GM19035 (cell line): ENCODE results near the gene SMAD7.

Experiments
- ATAC-seq: cut with Tn5 transposase; IDR thresholded peaks from one replicate; pipeline ENCODE4 v1.9.1; 2021; ENCODE audit not compliant: unreplicated experiment

SMAD7 gene

DNA sequence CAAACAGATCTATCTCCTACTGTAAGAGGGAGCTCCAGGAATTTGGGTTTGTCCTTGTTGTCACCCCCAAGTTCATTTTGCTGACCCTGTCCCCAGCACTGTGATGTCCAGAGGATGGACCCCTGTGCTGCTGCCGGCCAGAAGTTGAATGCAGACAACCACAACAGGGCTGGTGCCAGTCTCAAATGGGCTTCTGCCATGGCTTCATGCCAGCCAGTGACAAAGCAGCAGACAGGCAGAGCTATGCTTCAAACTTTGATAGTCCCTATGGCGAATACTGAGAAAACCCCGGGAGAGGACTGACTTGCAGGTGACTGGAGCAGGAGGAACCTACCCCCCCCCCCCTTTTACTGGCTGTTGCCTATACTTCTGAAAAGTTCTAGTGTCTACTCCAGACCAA, 3.2 kb downstream of the SMAD7 start:
- no peak for ATAC-seq

- no peak for ATAC-seq
These were observed 3.7 kb downstream of the SMAD7 start for GRCh38 chr18:48947092-48947491.

GRCh38 chr18:48946329-48946835, 4.4 kb downstream of the SMAD7 start:
- no peak for ATAC-seq

DNA sequence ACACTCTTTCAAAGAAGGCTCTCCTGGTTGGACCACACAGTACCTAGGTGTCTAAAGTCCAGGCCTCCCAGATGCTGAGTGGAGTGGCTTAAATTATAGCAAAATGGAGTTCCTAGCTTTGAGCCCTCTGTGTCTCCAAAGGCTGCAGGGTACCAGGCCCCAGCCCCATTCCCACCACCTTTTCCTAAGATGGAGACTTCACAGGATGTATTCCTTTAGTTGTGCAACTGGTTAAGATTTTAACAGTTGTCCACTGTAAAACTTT, 4.9 kb downstream of the SMAD7 start:
- ATAC-seq, result no peak

GRCh38 chr18:48944634-48945033, 6.1 kb downstream of the SMAD7 start:
- no peak for ATAC-seq

DNA sequence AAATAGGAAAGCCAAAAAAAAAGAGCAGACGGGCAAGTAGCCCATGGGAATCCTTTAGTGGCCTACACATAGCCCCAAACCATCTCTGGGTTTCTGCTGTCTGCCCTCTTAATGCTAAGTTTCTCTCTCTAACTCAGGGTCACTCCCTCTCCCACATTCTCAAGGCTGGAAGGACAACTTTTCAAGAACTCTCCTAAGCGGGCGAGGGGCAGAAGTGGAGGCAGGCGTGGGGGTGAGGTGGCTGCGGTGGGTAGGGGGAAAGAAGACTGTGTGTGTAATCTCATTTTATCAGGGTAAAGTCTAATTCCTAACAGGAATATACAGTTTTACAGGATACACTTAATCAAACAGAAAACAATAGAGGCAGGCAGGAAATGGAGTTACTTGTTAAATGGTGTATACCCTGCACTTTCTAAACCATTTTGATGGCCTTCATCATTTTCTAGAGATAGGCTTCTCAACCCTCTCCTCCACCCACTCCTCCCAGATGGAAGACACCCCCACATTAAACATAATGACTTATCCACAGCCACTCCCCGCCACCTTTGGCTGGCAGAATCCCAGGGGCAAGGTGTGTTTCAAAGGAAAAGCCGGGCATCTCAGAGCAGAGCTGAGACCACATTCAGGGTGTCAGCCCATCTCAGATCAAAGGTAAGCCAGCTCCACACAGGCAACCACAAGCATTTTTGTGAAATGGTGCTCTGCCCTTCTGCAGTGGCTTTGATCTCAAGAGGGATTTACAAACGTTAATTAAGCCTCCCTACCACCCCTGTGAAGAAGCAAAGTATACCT, 6.8 kb downstream of the SMAD7 start:
- no peak for ATAC-seq

DNA sequence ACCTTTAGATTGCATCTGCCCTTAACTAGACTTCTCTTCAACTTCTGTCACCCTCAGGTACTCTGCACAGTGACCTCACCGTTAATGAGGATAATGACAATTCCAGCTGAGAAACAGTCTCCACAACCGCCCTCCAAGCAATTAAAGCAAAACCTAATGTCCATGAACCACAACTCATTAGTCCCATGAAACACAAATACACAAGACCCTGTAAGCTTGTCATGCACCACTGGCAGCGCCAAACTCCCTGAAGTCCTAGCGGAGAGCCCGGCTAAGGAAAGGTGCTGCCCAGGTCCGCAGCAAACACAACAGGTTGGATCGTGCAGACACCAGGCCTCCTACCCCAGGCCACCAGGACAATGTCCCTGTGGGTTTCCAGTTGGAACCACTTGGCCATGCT, 7.4 kb downstream of the SMAD7 start:
- no peak for ATAC-seq

GRCh38 chr18:48942554-48943261, 8.1 kb downstream of the SMAD7 start:
- ATAC-seq, result no peak

- ATAC-seq, result no peak
These were observed 8.7 kb downstream of the SMAD7 start for GRCh38 chr18:48942086-48942485.

DNA sequence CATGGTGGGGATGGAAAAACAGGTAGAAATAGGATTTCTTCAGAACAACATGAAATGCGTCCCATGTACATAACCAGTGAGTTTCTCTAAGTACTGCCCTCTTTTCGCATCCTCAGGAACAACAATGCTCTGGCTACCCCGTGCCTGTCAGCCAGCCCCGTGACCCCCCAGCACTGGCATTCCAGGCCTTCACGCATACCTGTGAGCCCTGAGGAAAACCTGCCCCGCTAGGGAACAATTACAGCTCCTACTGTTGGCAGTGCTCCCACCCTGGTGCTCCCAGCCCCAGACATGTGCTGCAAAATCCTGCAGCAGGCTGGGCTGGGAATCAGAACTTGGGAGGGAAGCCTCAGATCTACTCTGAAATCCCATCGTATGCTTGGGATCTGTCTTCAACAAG, 9.1 kb downstream of the SMAD7 start:
- no peak for ATAC-seq

DNA sequence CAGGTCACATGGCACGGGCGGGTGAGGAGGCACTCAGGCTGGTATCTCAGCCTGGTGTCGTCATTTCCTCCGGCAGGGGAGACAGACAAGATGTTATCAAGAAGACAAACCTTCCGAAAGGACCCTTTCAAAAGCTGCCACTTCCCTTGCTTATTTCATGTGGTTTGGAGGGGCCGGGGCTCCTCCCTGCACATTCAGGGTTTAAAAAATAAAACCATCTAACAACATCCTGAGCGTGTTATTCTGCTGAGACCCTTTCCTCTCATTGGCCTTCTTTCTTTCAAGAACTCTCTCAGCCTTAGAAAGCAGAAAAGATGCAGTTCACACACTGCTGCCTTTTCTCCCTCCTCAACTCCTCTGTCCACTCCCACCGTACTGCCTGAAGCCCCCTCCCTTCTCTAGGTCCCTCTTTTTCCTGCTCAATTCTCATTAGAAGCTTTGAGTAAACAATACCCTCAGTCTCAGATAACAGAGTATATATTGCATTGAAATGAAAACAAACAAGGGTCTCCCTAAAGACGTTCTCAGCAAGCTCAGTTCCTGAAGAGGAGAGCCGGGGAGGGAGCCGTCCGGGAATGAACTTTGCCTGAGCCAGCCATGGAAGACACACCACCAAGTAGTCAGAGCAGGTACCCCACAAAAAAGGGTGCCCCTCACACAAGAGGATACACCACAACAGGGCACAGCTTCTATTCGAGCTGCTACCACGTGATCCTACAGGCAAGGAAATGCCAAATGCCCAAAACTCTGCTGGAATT, 9.7 kb downstream of the SMAD7 start:
- no peak for ATAC-seq

- ATAC-seq, result no peak
These were observed 11.3 kb downstream of the SMAD7 start for GRCh38 chr18:48939205-48940097.

- ATAC-seq, result no peak
These were observed 11.9 kb downstream of the SMAD7 start for GRCh38 chr18:48938827-48939204.

DNA sequence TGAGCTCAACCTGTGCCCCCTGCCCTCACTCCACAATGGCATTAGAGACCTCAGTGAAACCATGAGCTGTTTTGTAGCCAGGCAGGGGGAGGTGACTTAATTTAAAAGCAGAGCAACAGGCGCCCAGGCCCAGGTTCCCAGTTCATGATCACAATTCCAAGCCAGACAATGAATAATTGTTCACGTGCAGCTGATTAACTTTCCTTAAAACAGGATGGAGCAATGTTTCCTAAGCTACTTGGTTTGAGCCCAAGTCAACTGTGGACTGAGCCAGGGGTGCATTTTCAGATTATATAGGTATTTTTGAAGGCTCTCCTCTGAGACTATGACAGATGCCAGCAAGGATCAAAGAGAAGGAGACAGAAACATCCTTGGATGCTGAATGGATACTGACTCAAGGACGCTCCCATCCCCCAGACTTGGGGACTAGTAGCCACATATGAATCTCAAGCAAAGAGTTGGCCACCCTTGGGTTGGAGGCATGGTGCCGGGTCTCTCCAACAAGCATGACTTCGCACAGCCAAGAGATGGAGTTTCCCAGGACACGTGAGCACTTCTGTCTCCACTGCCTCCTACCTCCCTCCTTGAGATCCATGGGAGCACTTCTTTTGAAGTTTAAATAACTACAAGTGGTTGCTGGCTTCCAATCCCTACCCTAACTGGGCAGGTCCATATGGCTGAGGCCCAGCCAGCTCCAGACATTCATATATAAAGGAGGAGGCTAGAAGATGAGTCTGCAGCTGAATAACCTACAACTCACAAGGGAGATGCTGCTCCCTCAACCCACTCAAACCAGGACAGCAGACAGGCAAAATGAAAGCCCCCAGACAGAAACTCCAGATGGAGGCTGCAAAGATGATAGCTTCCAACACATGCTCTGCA, 12.7 kb downstream of the SMAD7 start:
- no peak for ATAC-seq

DNA sequence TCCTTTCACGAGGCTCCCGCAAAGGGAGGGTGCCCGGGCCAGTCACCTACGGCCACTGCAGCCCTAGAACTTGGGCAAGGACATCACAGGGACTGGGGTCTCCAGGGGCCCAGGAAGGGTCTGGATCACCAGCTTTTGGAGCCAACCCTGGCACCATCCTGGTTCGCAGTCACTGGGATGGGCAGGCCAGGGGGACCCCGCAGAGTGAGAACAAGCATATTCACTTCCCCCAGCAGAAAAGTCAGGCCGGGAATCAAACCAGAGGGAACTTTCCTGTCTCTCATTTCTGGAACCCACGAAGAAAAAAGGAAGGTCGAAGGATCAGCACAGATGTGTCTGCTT, 15.4 kb downstream of the SMAD7 start:
- ATAC-seq, result no peak

DNA sequence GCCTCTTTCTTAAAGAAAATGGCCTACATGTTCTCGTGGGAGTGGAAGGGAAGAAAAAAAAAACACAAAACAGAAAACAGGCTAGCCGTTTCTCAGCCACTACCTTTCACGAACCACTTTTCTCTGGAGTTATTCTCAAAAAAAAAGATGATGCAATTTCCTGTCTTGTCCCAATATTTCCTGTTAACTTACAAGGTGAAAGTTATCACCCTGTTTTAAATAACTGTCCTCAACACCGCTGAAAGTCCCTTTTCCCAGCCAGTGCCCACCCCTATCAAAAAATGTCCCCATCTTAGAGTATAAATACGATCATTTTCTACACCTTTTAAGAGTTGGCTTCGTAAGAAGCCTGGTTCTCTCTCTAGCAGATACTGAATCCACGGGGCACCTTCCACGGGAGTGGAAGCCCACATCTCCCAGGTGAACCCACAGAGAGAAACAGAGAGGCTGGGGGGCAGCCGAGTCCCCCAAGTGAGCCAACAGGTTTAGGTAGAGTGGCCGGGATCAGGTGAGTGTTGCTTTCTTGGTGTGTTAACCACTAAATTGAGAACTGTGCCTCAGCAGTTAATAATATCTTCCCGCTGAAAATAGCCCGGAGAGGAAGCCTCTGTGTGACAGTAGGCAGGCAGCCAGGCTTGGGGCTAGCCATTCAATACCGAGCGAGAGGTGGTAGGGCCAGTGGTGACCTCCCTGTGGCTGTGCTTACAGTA, 15.9 kb downstream of the SMAD7 start:
- peak; percentile 54 for ATAC-seq

GRCh38 chr18:48934415-48934722, 16.4 kb downstream of the SMAD7 start:
- ATAC-seq, result no peak

DNA sequence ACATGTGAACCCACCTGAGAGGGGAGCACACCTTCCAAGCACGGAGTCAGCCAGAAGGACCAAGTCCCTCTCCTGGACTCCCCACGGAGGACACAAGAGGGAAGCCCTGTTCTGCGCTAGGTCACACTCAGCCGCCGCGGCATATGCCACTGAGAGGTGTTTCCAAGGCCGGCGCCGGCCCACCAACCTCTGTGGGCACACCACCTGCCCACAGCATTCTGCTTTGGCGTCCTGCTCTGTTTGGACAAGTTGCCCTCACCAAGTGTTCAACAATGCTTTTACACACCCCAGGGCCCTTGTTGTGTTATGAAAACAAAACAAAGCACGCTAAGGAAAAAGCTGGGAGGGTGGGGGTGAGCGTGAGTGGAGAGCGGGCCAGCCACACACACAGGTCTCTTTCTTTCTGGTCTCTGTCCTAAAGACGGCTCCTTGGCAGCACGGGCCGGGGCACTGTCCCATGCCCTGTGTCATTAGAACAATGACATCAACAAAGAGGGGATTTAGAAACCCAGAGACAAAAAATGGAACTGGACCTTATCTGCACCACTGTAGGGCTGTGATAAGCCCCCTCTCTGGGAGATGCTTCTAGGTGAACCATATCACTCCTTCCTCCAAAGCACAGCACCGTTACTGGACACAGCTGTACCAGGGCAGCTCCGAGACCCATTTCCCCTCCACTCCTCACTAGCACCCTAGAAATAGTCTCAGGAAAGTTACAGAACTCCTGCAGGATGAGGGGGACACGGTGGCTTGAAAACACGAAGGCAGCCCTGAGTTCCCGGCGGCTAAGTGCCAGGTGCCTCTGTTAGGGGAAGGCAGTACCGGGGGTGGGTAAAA, 17.0 kb downstream of the SMAD7 start:
- ATAC-seq, result no peak
